Hematopoietic multipotent progenitor cell treated with erythropoietin and hydrocortisone succinate and interleukin-3 and kit ligand, for 17 days (in vitro differentiated cells): ENCODE results near the gene OBI1.

Experiments
- DNase-seq: peaks from one replicate; pipeline ENCODE4 v3.0.0-alpha.2; 2015; ENCODE audit warnings: low spot score

OBI1 gene

DNA sequence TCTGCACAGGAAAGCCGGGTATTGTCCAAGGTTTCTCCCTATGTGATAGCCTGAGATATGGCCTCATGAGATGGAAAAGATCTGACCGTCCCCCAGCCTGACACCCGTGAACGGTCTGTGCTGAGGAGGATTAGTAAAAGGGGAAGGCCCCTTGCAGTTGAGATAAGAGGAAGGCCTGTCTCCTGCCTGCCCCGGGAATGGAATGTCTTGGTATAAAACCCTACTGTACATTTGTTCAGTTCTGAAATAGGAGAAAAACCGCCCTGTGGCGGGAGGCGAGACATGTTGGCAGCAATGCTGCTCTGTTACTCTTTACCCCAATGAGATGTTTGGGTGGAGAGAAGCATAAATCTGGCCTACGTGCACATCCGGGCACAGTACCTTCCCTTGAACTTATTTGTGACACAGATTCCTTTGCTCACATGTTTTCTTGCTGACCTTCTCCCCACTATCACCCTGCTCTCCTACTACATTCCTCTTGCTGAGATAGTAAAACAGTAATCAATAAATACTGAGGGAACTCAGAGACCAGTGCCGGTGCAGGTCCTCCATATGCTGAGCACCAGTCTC, 11.8 kb downstream of the OBI1 start:
- DNase-seq = peak; percentile 12

DNA sequence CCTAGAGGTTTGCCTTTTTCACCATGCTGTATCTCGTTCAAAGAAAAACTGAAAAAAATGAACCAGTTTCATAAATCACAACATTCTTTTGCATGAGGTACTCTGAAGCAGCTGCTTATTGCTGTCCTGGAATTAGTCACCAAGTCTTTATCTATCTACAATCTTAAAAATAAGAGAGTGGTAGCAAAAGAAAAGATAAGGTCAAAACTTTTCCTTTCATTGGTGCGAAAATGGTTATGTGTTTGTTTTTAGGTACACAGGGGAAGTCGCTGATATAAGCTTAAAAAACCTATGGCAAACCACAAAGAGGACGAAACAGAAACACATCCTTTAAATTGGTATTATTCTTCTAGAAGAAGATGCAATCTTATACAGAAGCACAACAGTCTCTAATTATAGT, 20.7 kb downstream of the OBI1 start:
- DNase-seq = no peak

DNA sequence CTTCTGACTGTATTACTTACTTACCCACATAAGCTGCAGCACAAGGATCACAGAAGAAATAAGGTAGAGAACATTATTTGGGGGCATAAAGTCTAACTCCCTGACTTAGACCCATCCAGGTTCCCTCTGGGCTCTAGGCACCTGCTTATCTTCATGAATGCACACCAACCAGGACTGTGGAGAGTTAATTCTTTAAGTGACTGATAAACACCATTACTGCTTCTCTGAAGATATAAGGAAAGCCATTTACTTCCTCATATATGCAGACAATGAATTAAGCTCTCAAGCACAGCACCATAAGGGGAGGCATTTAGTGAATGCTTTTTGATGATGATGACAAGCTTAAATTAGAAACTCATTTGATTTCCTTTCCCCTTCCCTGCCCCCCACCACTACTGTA, 22.5 kb downstream of the OBI1 start:
- peak; percentile 24 for DNase-seq

DNA sequence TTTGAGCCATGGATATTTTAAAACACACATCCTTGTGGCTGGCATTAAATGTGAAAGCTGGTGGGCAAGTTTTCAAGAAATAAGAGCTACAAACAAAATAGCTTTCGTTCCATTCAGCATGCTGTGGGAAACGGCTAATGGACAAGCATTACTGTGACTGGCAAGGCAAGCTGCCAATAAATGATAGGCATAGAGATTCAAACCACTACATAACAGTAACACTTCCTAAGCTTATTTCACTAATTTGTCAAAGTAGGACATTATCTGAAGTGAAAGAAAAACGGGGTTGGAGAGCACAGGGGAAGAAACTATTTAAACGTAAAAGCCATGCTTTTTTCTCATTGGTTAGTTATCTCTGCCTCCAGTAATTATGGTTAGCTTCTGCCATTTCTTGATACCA, 26.0 kb downstream of the OBI1 start:
- no peak for DNase-seq

DNA sequence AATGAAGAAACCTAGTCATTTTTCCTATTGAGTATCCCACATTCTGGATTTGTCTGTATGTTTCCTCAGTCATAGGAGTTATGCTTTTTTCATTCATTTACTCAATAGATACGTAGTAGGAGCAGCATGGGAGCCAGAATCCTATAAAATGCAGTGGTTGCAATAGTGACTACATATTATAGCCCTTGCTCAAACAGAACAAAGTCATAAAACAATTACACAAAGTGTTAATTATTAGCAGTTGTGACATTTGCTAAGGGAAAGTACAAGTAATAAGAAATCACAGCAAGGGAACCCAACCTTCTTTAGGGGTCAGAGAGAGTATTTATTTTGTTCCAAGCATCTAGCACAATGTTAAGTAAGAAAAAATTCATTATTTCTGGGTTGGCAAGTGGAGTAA, 27.9 kb downstream of the OBI1 start:
- DNase-seq = no peak

DNA sequence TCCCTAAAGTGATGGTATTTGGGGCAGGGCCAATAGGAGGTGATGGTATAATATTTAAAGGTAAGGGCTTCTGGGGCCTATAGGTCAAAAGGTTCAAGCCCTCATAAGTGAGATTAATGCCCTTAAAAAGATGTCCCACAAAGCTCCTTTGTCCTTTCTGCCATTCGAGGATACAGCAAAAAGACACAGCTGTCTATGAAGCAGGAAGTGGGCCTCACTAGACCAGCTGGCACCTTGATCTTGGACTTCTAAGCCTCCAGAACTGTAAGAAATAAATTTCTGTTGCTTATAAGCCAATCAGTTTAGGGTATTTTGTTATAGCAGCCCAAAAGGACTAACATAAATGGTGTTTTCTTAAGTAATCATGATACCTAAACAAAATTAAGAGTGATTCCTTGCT, 28.4 kb downstream of the OBI1 start:
- no peak for DNase-seq

DNA sequence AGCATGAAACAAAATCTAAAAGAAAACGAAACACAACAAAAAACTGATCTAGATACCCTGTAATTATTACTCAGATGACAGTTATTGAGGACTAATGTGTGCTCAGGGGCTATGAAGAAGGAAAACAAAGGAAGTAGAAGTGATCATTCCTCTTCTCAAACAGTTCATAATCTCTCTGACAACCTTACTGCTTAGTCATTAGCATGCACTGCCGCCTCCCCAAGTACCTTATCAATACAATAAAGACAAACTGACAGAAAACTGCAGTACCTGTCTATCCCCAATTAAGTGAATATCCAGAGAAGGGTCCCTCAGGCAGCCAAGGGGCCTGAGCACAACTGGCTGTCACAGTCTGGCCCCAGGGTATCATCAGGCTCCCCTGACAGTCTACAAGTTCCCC, 33.6 kb downstream of the OBI1 start:
- no peak for DNase-seq

DNA sequence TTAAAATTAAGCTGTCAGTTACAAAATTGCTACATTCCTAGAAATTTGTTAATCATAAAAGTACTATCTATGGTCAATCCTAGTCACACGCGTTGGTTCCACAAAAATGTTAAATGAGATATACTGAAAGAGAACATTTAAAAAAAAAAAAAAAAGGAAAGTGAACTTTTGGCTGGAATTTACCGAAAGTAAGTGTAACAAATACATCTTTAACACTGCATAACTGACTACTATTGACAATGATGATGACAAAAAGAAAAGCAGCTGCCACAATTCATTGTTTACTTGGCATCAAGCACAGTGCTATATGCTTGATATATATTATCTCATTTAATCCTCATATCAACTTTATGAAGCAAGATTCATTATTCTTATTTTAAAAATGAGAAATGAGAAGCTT, 35.8 kb downstream of the OBI1 start:
- DNase-seq = no peak

DNA sequence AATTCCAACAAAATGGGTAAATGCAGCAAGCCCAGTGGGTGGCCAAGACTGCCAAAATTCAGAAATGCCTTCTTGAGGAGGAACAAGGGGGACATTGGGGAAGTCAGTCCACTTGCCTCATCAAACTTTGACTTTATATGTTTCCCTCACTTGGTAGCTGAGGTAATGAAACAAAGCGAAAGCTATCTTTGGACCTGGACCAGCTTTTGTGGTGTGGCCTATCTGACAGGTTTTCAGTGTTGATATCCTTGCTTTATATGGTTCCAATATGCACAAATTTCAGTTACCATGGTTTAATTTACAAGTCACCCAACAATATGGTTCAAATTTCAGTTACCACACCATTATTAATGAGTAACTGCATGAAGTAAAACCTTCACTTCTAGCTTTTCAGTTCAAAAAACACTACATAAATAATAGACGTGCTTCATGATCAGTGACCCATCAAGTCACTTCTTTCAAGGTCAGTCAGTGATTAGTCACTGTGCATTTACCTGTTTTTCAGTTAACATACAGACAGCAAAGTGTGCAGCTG, 38.0 kb downstream of the OBI1 start:
- no peak for DNase-seq

DNA sequence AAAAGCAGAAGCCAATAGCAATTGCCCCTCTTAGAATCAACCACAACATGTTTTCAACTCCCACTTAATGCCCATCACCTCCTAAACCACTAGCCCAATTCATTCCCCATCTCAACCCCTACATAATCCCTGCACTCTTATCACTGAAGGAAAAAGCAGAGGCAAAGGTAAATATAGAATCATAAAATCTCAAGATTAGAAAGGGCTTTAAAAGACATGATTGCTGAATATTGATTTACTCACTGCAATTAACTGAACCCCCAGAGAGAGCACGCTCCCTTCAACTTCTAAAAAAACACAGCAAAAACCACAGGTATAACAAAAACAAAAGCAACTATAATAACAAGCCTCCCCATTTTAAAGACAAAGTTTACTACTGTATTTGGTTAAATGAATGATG, 40.5 kb downstream of the OBI1 start:
- DNase-seq = no peak

DNA sequence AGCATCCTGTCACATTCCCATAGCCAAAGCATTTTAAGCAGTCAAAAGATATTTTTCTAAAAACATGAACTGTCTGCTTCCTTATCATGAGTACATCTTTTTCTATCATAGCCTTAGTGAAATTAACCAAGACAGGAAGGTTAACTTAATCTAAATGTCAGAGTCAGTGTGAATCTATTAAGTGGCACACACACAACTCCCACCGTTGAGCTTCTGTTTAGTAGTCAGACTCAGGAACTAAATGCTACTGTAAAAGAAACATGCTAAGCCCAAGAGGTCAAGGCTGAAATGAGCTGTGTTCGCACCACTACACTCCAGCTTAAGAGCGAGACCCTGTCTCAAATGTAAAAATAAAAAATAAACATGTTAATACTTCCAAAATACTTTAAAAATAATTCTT, 47.9 kb downstream of the OBI1 start:
- no peak for DNase-seq

DNA sequence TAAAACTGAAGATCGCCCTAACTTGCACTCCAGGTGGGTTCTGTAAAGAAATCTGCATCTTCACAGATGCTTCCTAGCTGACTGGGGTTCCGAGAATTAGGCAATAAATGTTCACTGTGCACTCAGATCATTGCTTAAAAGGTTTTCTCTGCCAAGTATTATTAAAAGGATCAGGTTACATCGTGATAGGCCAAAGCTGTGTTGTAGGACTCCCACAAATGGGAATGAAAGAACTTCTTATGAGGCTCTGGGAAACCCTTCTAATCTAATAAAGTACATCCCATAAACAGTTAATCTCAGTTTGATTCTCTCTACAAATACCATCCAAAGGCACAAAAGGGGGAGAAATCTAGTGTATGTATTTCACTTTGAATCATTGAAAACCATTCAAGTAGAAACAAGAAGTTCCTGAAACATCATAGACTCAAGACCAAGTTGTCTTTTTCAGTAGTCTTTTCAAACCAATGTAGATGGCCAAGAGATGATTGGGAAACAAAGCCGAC, 48.5 kb downstream of the OBI1 start:
- no peak for DNase-seq

DNA sequence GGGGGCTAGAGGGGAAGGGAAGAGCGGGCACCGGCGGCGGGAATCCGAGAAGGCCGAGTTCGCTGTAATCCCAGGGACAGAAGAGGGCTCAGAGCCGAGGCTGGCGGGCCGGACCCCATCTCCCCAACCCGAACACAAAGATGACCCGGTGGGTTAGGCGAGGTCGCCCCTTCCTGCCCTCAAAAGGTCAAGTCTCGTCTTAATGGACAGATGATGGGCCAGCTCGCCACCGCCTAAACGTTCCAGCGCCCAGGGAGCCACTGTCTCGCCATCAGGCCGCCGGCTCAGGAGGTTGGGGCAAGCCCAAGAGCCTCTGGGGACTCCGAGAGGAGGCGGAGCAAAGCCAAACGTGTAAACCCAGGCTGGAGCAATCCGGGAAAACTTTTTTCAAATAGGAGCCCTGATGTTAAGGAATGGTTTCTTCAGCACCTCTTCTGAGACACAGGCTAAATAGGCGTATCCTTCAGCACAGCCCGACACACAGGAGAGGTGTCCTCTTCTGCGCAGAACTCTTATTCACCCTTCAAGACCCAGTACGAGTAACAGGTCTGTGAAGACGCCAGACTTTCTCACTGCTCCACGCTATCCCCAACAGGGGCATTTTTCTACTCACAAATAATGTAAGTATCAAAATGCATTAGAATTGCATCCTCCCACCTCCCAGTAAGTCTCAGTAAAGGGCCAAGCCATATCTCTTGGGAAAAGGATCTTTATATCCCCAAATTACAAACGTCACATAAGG, 49.3 kb downstream of the OBI1 start:
- DNase-seq = no peak

DNA sequence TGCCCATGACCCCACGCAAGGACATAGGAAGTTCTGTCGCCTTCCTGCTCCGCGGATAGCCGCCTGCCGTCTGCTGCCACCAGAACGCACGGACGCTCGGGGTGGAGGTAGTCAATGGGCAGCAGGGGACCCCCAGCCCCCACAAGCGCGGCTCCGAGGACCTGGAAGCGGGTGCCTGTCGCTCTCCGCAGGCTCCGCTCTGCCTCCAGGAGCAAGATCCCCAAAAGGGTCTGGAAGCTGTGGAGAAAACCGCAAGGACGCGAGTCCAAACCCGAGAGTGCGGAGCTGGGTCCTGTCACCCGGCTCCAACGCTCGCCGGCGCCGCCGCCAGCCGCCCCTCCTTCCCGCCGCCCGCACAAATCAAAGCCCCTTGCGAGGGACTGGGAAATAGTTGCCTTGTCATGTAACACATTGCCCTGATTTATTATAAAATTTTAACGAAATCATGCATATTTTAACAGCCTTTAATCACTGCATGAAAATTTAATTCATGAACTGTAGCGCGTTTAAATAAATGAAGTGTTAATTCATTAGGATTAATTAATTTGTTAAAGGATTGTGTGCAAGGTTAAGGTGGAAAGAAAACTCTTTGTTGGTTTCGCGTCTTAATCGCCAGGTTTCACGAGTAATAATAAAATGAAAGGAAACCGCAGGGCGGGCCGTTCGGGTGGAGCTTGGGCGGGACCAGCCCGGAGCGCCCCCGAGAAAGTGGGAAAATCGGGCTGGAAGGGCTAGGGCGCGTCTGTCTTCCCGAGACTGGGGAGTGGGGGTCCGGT, 50.1 kb downstream of the OBI1 start:
- no peak for DNase-seq

DNA sequence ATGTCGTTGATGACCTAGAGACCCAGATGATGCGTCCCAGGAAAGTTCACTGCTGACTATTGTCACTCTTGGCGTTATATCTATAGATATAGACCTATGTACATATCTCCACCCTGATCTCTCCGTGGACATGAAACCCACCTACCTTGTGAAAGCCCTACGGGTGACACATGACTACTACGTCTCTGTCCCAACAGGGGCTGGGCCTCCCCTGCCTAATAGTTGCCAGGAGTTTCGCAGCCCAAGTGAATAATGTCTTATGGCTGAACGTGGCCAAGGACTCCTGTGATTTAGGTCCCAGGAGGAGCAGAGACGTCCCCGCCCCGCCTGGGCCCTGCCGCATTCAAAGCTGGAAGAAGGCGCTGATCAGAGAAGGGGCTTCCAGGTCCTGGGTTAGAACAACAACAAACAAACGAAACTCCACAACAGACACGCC, 50.7 kb downstream of the OBI1 start:
- DNase-seq = no peak

DNA sequence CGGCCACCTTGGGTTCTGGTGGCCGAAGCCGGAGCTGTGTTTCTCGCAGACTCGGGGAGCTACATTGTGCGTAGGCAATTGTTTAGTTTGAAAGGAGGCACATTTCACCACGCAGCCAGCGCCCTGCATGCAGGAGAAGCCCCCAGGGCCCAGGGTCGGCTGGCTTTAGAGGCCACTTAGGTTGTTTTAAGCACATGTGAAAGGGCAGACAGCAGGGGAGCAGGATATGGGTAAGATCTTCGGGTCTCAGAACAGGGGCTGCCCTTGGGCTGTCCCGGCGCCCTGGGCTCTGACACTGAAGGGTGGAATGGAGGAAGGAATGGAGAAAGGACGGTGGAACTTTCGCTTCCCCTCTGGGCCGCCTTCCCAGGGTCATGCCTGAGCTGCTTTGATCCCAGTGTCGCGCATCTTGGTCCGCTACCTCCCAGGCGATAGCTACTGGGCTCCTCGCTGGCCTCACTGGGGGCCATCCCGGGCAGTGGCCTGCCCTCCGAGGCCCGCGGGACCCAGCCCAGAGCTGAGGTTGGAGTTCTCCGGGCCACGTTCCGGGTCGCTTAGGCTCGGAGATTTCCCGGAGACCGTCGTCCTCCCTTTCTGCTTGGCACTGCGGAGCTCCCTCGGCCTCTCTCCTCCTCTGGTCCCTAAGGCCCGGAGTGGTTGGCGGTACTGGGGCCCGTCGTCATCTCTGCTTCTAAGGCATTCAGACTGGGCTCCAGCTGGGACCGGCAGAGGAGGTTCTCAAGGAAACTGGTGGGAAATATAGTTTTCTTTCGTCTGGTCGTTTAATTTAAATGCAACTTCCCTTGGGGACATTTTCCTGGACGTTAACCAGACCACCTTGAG, 51.3 kb downstream of the OBI1 start:
- no peak for DNase-seq

DNA sequence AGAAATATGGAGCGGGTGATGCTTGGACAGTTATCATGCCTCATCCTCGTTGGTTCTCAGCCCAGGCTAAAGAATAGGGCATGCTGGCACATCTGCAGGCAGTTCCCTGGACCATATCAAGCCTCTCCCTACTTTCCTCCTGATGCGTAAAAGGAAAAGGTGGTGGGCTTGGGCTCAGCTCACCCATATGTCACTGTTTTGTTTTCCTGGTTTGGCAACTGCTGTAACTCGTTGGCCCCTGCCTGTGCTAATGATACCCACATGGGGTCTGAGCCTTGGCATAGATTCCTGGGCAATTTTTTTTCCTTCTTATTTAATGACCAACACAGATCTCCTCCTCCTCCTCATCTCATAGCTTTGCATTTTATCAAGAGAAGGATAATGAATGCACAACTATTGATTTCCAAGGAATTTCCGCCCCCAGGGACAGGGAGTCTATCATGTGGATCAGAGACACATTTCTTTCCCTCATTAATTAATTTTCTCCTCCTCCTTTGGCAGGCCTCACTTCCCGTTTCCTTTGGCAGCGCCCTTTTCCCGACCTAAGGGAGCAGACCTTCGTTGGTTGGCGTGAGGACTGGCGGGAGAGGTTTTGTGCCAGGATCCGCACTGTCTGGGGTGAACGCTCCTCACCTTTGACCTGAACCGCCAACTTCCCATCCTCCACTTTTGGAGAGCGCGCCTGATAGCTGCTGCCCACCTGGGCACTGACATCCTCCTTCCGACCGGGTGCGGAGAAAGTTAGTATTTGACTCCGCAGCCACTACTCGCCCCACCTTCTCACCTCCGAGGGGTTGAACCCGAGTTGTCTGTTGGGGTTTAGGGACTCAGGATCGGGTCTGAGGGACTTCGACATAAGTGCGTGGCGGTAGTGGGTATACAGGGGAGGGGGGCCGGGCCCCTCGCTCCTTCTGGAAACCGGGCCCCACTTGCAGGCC, 52.2 kb downstream of the OBI1 start:
- no peak for DNase-seq

DNA sequence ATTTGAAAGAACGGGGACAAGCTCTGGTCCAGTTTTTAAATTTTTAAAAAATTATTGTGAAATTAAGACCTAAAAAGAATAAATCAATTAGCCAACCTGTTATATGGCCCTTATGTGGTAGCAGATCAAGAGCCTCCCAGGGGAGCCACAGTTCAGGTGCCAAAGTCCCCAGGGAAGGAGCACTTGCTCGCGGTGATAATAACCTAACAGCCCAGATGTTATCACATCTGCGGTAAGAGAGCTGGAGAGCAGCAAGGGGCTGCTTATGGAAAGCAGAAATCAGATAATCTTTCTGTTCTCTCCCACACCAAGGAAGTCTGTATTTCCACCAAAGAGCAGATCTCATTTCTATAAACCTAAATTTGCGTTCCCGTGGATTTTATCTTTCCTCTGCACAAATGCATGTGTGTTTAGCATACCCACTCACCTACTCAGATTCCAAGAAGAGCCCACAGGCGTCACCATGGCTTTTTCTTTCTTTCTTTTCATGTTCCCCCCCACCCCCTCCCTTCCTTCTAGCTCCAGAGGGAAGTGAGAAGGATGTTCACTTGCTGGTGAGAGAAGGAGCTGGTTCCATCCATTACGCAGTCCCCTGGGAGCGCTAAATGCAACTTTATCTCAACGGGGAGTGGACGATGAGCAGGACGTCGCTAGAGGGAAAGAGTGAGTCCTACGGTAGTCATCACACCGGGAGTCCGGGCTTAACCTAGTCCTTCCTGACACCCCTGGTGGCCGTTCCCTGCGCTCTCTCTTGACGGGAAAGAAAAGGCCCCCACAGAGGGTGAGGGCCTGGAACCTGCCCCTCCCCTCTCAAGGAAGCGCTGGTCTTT, 54.0 kb downstream of the OBI1 start:
- no peak for DNase-seq

DNA sequence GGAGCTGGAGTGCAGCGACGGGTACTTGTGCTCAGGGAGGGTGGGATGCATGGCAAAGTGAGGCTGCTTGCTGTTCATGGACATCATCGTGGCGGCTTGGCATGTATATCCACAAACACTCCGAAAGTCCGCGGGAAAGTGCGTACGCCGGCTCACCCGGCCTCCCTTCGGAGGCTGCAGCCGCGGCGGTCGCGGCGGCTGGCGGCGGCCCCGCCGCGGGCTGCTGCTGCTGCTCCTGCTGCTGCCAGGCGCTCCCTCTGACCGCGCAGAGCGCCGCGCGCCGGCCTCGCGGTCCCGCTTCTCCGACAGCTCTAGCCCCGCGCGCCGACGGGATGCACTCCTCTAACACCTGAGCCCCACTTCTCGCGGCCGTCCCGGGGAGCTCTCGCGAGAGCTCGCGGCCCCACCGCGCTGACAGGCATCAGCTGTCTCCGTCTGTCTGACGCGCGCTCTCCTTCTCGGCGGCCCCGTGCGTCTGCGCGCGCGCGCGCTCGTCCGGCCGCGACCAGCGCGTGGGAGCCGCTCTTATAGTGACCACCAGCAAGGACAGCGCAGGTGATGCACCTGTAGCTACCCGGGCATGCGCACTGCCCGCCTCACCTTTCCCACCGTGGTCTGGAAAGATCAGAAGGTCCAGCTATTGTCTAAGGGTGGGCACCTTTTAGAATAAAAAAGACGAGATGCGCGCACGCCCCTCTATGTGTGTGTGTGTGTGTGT, 55.6 kb downstream of the OBI1 start, which contains the start of gene POU4F1:
TSS of gene POU4F1 (minus strand) at position 313 of the 718 bp plus-strand sequence. CDS start at position 87, 226 bp downstream.
- no peak for DNase-seq
